ENCODE data around the gene MEIG1. TPM values are rescaled to one million over a fixed set of nuclear protein-coding genes. Genes with fewer than 3 reads are reported as not detected.

The MEIG1 gene
- total and polyA plus RNA-seq, 2 of the 8 experiments (the other 6 are each of a cell fraction or from before 2014, with no cell fraction given): not detected

- Histone ChIP-seq H3K4me2 (ENCODE audit: insufficient read depth in 1 of 2, low read depth in 2 of 2, low read length in 2 of 2) (no peak overlapping the region), H3K27me3 (replicated peaks in 1 of 4; ENCODE audit: control insufficient read depth in 3 of 4, extremely low read depth in 1 of 4, insufficient read depth in 3 of 4, low read length in 3 of 4) (no peaks in the 10 kb centered on the region), H3K79me1 (ENCODE audit: low read depth, low read length) (no peaks in the 10 kb centered on the region), H2BK5ac (ENCODE audit: low read depth, low read length) (no peak overlapping the region), H3K79me2 (ENCODE audit: control insufficient read depth in 1 of 2, insufficient read depth in 2 of 2, low read length in 2 of 2) (no peaks in the 10 kb centered on the region), H2AFZ (ENCODE audit: low read length) (no peak overlapping the region), H2BK20ac (ENCODE audit: low read length) (no peak overlapping the region), H4K8ac (ENCODE audit: extremely low read depth, insufficient read depth, low read length) (no peak overlapping the region), H4K20me1 (replicated peaks in 1 of 2; ENCODE audit: control insufficient read depth in 1 of 2, insufficient read depth in 2 of 2, low read length in 2 of 2) (peaks cover 0 to 2% of the 10 kb centered on the region in 2 experiments), H3K4ac (replicated peaks; ENCODE audit: insufficient read length, low read depth, low read length) (no peak overlapping the region), H3K4me3 (ENCODE audit: extremely low read depth in 1 of 4, insufficient read depth in 2 of 4, low read depth in 3 of 4, low read length in 4 of 4) (no peak overlapping the region), H3K23me2 (ENCODE audit: low read depth, low read length) (no peaks in the 10 kb centered on the region), H3K9ac (replicated peaks in 1 of 4; ENCODE audit: extremely low read depth in 1 of 4, low read depth in 3 of 4, low read length in 3 of 4) (no peak overlapping the region), H3K27ac (ENCODE audit: low read depth, low read length) (no peak overlapping the region), H3K4me1 (replicated peaks in 1 of 4; ENCODE audit: control insufficient read depth in 3 of 4, insufficient read depth in 4 of 4, low read length in 3 of 4) (no peaks in the 10 kb centered on the region), H2BK120ac (replicated peaks; ENCODE audit: low read depth, low read length) (no peak overlapping the region), H3K23ac (ENCODE audit: insufficient read length) (no peak overlapping the region), H3K56ac (replicated peaks; ENCODE audit: insufficient read length, low read depth, low read length) (no peak overlapping the region), H3K9me3 (ENCODE audit: insufficient read depth in 2 of 2, low read depth in 1 of 2, low read length in 1 of 2) (peaks cover 0 to 7% of the 10 kb centered on the region in 2 experiments; a peak in 1 of 4 replicates), H2BK12ac (ENCODE audit: low read depth, low read length) (no peak overlapping the region), H4K5ac (ENCODE audit: insufficient read length, low read depth, low read length) (no peak overlapping the region), H3K14ac (ENCODE audit: insufficient read length) (no peak overlapping the region), H4K91ac (replicated peaks; ENCODE audit: insufficient read length, low read length) (no peak overlapping the region), H2BK15ac (ENCODE audit: low read length) (no peak overlapping the region), H3K18ac (ENCODE audit: extremely low read depth, low read length) (no peak overlapping the region), H3K36me3 (ENCODE audit: control insufficient read depth in 2 of 4, insufficient read depth in 4 of 4, low read length in 3 of 4) (peaks cover 0 to 32% (median 18%) of the 10 kb centered on the region in 4 experiments; a peak in 6 of 8 replicates), H2AK5ac (ENCODE audit: low read depth, low read length) (no peak overlapping the region)
- FAIRE-seq (no peak), DNase-seq (ENCODE audit: low read depth in 1 of 2, low spot score in 2 of 2) (no peak)
- TF ChIP-seq RNF2 (IDR thresholded peaks at IDR 0.05; ENCODE audit: borderline replicate concordance, low read depth, low read length, missing control alignments, poor library complexity, severe bottlenecking) (no peak), SP1 (IDR thresholded peaks at IDR 0.05; ENCODE audit: low read depth, low read length) (no peak), KDM1A (IDR thresholded peaks at IDR 0.05; ENCODE audit: borderline replicate concordance, low read length) (no peak), RXRA (IDR thresholded peaks at IDR 0.05; ENCODE audit: insufficient read depth, low read depth, low read length) (no peak), CBX5 (IDR thresholded peaks at IDR 0.05; ENCODE audit: low read depth, low read length) (no peak), POLR2A (IDR thresholded peaks at IDR 0.05; ENCODE audit: control extremely low read depth in 1 of 2, low read depth in 2 of 2, low read length in 2 of 2) (no peak), POU5F1 (IDR thresholded peaks at IDR 0.05; ENCODE audit: low read depth, low read length) (no peak), RBBP5 (IDR thresholded peaks at IDR 0.05; ENCODE audit: borderline replicate concordance, low read depth, low read length) (no peak), SIN3A (conservative IDR thresholded peaks at IDR 0.05 in 1 of 2, IDR thresholded peaks at IDR 0.05 in 1 of 2; ENCODE audit: low read depth in 1 of 2, low read length in 2 of 2) (no peak), ZNF274 (IDR thresholded peaks at IDR 0.05; ENCODE audit: borderline replicate concordance, extremely low read depth, low read length) (no peak)
- TF ChIP-seq, protein P1, sequence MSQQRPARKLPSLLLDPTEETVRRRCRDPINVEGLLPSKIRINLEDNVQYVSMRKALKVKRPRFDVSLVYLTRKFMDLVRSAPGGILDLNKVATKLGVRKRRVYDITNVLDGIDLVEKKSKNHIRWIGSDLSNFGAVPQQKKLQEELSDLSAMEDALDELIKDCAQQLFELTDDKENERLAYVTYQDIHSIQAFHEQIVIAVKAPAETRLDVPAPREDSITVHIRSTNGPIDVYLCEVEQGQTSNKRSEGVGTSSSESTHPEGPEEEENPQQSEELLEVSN (IDR thresholded peaks at IDR 0.05): no peak
- CTCF ChIA-PET (ENCODE audit: partially characterized antibody): interaction anchor here (0.8 to 1.6 kb wide), 3 partner anchors 14 to 29 kb away, joined by 3 to 6 read pairs (median 3); no protein-coding TSS in a partner anchor
- POLR2A ChIA-PET (ENCODE audit: partially characterized antibody): interaction anchor here (1.4 kb wide), 1 partner anchor 40 kb away, joined by 4 read pairs; the partner anchor contains the start of gene SUV39H2
- WGBS, 2 experiments (ENCODE audit: extremely low coverage in 1 of 2, insufficient coverage in 1 of 2, insufficient read length in 1 of 2, insufficient replicate concordance in 2 of 2, low coverage in 1 of 2, low lambda C conversion rate in 2 of 2, missing lambda C conversion rate in 1 of 2): 91% methylated on average over 3 of the region's 3 CpGs; no CpG with 5 or more reads in 1 of the 2 experiments
Measured at GRCh38 chr10:14918964-14919363, 40.2 kb upstream of the MEIG1 start.

All from H1 (cell line).